Endodermal cell (in vitro differentiated cells): Measurements from ENCODE around the gene PTTG1IP. TPM values are rescaled to one million over a fixed set of nuclear protein-coding genes. Genes with fewer than 3 reads are reported as not detected.
A peak's percentile ranks its signal among the peaks of the same experiment; 100 is the strongest.

Source experiments
- DNase-seq: peaks from one replicate; pipeline ENCODE4 v3.0.0-alpha.2; 2017
- H3K27ac ChIP-seq: 2 replicates; pipeline ENCODE4 v1.5.1; 2013; ENCODE audit warnings: mild to moderate bottlenecking, low read depth, low read length, moderate library complexity
- H3K27me3 ChIP-seq: 2 replicates; pipeline ENCODE4 v1.6.1; 2013; ENCODE audit warnings: mild to moderate bottlenecking, low read length, moderate library complexity; ENCODE audit not compliant: insufficient read depth, control insufficient read depth, poor library complexity, severe bottlenecking
- H3K36me3 ChIP-seq: 2 replicates; pipeline ENCODE4 v1.7.0; 2013; ENCODE audit warnings: mild to moderate bottlenecking, low read length, moderate library complexity; ENCODE audit not compliant: control insufficient read depth, insufficient read depth
- H3K4me1 ChIP-seq: one replicate; pipeline ENCODE4 v1.7.0; 2013; ENCODE audit warnings: low read length; ENCODE audit not compliant: control insufficient read depth, insufficient read depth
- H3K4me3 ChIP-seq: 2 replicates; pipeline ENCODE4 v1.5.1; 2013; ENCODE audit warnings: mild to moderate bottlenecking, low read length, moderate library complexity
- H3K9ac ChIP-seq: 2 replicates; pipeline ENCODE4 v1.6.1; 2013; ENCODE audit warnings: mild to moderate bottlenecking, low read length, moderate library complexity; ENCODE audit not compliant: poor library complexity, severe bottlenecking; ENCODE audit errors: extremely low read depth
- H3K9me3 ChIP-seq: 2 replicates; pipeline ENCODE4 v1.6.1; 2013; ENCODE audit warnings: mild to moderate bottlenecking, low read length, moderate library complexity; ENCODE audit not compliant: control insufficient read depth
- H3K27ac Mint-ChIP-seq: 2 replicates; pipeline ENCODE4 v1.8.0; 2020; ENCODE audit warnings: mixed read lengths
- H3K27me3 Mint-ChIP-seq: 2 replicates; pipeline ENCODE4 v1.8.0; 2021; ENCODE audit warnings: mild to moderate bottlenecking, mixed read lengths; ENCODE audit not compliant: insufficient read depth
- H3K36me3 Mint-ChIP-seq: 2 replicates; pipeline ENCODE4 v1.8.0; 2020; ENCODE audit warnings: low read depth, mixed read lengths
- H3K4me1 Mint-ChIP-seq: 2 replicates; pipeline ENCODE4 v1.8.0; 2020; ENCODE audit warnings: mixed read lengths
- H3K4me3 Mint-ChIP-seq: 2 replicates; pipeline ENCODE4 v1.8.0; 2020; ENCODE audit warnings: mild to moderate bottlenecking, moderate library complexity, mixed read lengths
- H3K9me3 Mint-ChIP-seq: 2 replicates; pipeline ENCODE4 v1.8.0; 2020; ENCODE audit warnings: mild to moderate bottlenecking, mixed read lengths
- CTCF ChIP-seq: fragments of 200-600 bp; sonication (generic); conservative IDR thresholded peaks from 2 replicates; pipeline ENCODE4 v1.5.0; 2021; ENCODE audit warnings: antibody characterized with exemption, mild to moderate bottlenecking
- WGBS, 2 experiments: methylation state at CpG; one replicate each; pipeline versions ENCODE4 v1.1.5 to v1.1.7; 2013; ENCODE audit warnings: missing lambda C conversion rate in 2 of 2, mixed read lengths in 1 of 2; ENCODE audit not compliant: insufficient coverage in 1 of 2, insufficient read length in 1 of 2; 5-methylcytosine and 5-hydroxymethylcytosine counted together
- total RNA-seq, 2 donors: library from RNA; stranded (reverse); fragmentation: NEBNext Ultra II Directional in 1 of 2; extraction: Animal tissue kit (Norgen Biotek cat#: 25700) in 1 of 2; gene quantifications; 2 replicates in 1 of 2; 3 replicates in 1 of 2; pipeline ENCODE4 v1.2.1, GENCODE V29; 2021

The PTTG1IP gene
- total RNA-seq, 2 donors from 2014 or later: 155 to 168 TPM

GRCh38 chr21:44819283-44820243, 53.9 kb downstream of the PTTG1IP start:
- Mint-ChIP-seq H3K9me3 (peaks cover 55% of the 10 kb centered on the region), H3K27me3 (peaks cover 30% of the 10 kb centered on the region), H3K36me3 (peaks cover 7% of the 10 kb centered on the region), H3K27ac (no peak overlapping the region), H3K4me1 (peaks cover 6% of the 10 kb centered on the region), H3K4me3 (peak overlapping the region; percentile 59)
- no peak for DNase-seq
- Histone ChIP-seq H3K36me3 (no peaks in the 10 kb centered on the region), H3K4me1 (no peaks in the 10 kb centered on the region), H3K9me3 (peaks cover 39% of the 10 kb centered on the region), H3K4me3 (peak overlapping the region; percentile 69), H3K27me3 (no peaks in the 10 kb centered on the region), H3K9ac (no peak overlapping the region), H3K27ac (no peak overlapping the region)
- TF ChIP-seq CTCF: no peak
- WGBS, 2 experiments: 95 to 96% methylated on average over 30 to 33 of the region's 33 CpGs

- Mint-ChIP-seq H3K4me3 (peak overlapping the region; percentile 59), H3K36me3 (peaks cover 7% of the 10 kb centered on the region), H3K4me1 (peaks cover 6% of the 10 kb centered on the region), H3K27me3 (peaks cover 28% of the 10 kb centered on the region), H3K27ac (no peak overlapping the region), H3K9me3 (peaks cover 47% of the 10 kb centered on the region)
- WGBS, 2 experiments: 84 to 93% methylated on average over 23 to 37 of the region's 37 CpGs
- no peak overlapping the region for H3K27ac ChIP-seq
- H3K4me1 ChIP-seq: no peaks in the 10 kb centered on the region
- DNase-seq: no peak
- H3K9ac ChIP-seq: peak overlapping the region; percentile 55
- H3K27me3 ChIP-seq: no peaks in the 10 kb centered on the region
- H3K36me3 ChIP-seq: no peaks in the 10 kb centered on the region
- peaks cover 36% of the 10 kb centered on the region for H3K9me3 ChIP-seq
- TF ChIP-seq CTCF: no peak
- peak overlapping the region; percentile 69 for H3K4me3 ChIP-seq
Observed at GRCh38 chr21:44818640-44819011, 54.9 kb downstream of the PTTG1IP start.

- WGBS, 2 experiments: 3 to 5% methylated on average over 18 to 108 of the region's 108 CpGs
Observed at GRCh38 chr21:44817914-44818639, 55.4 kb downstream of the PTTG1IP start, which contains the start of gene SUMO3. TSS of gene SUMO3 (minus strand) at chr21:44818062. CDS start at chr21:44817968, 94 bp downstream.

More at GRCh38 chr21:44817914-44818639, 55.4 kb downstream of the PTTG1IP start, which contains the start of gene SUMO3:
- H3K27ac Mint-ChIP-seq: no peak within 1 kb of the TSS
- peaks cover 24% of the 10 kb centered on the region for H3K27me3 Mint-ChIP-seq
- H3K9me3 ChIP-seq: peaks cover 31% of the 10 kb centered on the region
- H3K4me1 ChIP-seq: no peaks in the 10 kb centered on the region
- peak within 1 kb of the TSS; percentile 70 for H3K9ac ChIP-seq
- H3K36me3 ChIP-seq: peaks cover 4% of the 10 kb centered on the region
- H3K4me3 Mint-ChIP-seq: peak within 1 kb of the TSS; percentile 59
- H3K36me3 Mint-ChIP-seq: peaks cover 9% of the 10 kb centered on the region
- peak; percentile 91 for DNase-seq
- peaks cover 10% of the 10 kb centered on the region for H3K4me1 Mint-ChIP-seq
- H3K27me3 ChIP-seq: no peaks in the 10 kb centered on the region
- TF ChIP-seq CTCF: no peak
- H3K27ac ChIP-seq: peak within 1 kb of the TSS; percentile 76
- peaks cover 41% of the 10 kb centered on the region for H3K9me3 Mint-ChIP-seq
- H3K4me3 ChIP-seq: peak within 1 kb of the TSS; percentile 84
